HepG2 (cell line): ENCODE data around the gene LUM. TPM values are rescaled to one million over a fixed set of nuclear protein-coding genes. Genes with fewer than 3 reads are reported as not detected.

Experiments
- ATAC-seq: fragments of 200-7000 bp; cut with Tn5 transposase; 3 replicates; pipeline ENCODE4 v1.9.1; 2020; ENCODE audit warnings: mild to moderate bottlenecking, moderate library complexity
- BruUV-seq: library from RNA; stranded (reverse); fragments of 400-500 nt; replicated peaks from 2 replicates; lab custom pipeline; 2021; lab: Mats Ljungman, UMichigan
- CTCF ChIA-PET: fragments of 300-600 bp; formaldehyde crosslinking; extraction: SDS; loops from one replicate; lab custom pipeline; 2021; ENCODE audit warnings: low total read pairs, inconsistent platforms, low intra/inter-chr PET ratio; lab: Yijun Ruan, JAX
- POLR2A ChIA-PET: fragments of 350-600 bp; sonication (Branson Sonifier 250); formaldehyde crosslinking; loops from one replicate; lab custom pipeline; 2020; ENCODE audit warnings: antibody characterized with exemption, inconsistent platforms; lab: Yijun Ruan, JAX
- DNase-seq: peaks from one replicate; pipeline ENCODE4 v3.0.0-alpha.2; 2015; ENCODE audit warnings: low spot score
- FAIRE-seq: peaks from 3 replicates; lab custom pipeline; 2011; peaks lifted over from hg19 to GRCh38; lab: Jason Lieb, UNC
- H2AFZ ChIP-seq: one replicate; pipeline ENCODE4 v1.6.1; 2011; ENCODE audit warnings: low read length, inconsistent platforms
- H3K27ac ChIP-seq: fragments of 300-600 bp; 3 replicates; pipeline ENCODE4 v1.8.0; 2011; ENCODE audit warnings: mixed run types, mild to moderate bottlenecking, mixed read lengths, low read length, inconsistent platforms; ENCODE audit not compliant: insufficient read depth; ENCODE audit errors: extremely low read length
- H3K27me3 ChIP-seq, 2 experiments: fragments of 200-600 bp in 1 of 2; 2 replicates in 1 of 2; 3 replicates in 1 of 2; pipeline versions ENCODE4 v1.6.0 to v1.8.0; 2011; ENCODE audit warnings: low read length in 2 of 2, mild to moderate bottlenecking in 2 of 2, moderate library complexity in 2 of 2, inconsistent platforms in 1 of 2; ENCODE audit not compliant: insufficient read depth in 2 of 2, control insufficient read depth in 1 of 2
- H3K36me3 ChIP-seq, 2 experiments: fragments of 200-600 bp in 1 of 2; replicated peaks in 1 of 2; 2 replicates in 1 of 2; 3 replicates in 1 of 2; pipeline versions ENCODE4 v1.5.1 to v1.8.0; 2011; ENCODE audit warnings: low read length in 2 of 2, inconsistent platforms in 1 of 2; ENCODE audit not compliant: insufficient read depth in 2 of 2, control insufficient read depth in 1 of 2
- H3K4me1 ChIP-seq: 2 replicates; pipeline ENCODE4 v1.5.1; 2012; ENCODE audit warnings: low read length, inconsistent platforms; ENCODE audit not compliant: insufficient read depth
- H3K4me2 ChIP-seq: 2 replicates; pipeline ENCODE4 v1.6.0; 2011; ENCODE audit warnings: low read depth, low read length, inconsistent platforms
- H3K4me3 ChIP-seq, 3 experiments: fragments of 200-600 bp in 1 of 3; sonication (generic), shearing (Covaris generic) in 1 of 3; replicated peaks in 1 of 3; 2 replicates each; pipeline ENCODE4 v1.5.1; 2011 to 2016; ENCODE audit warnings: low read length in 3 of 3, inconsistent platforms in 2 of 3, low read depth in 2 of 3, mild to moderate bottlenecking in 2 of 3, control low read depth in 1 of 3, mixed read lengths in 1 of 3; ENCODE audit not compliant: insufficient read depth in 1 of 3
- H3K79me2 ChIP-seq: one replicate; pipeline ENCODE4 v1.6.1; 2011; ENCODE audit warnings: low read length, inconsistent platforms; ENCODE audit not compliant: insufficient read depth
- H3K9ac ChIP-seq: 2 replicates; pipeline ENCODE4 v1.6.0; 2011; ENCODE audit warnings: mild to moderate bottlenecking, low read depth, low read length, inconsistent platforms; ENCODE audit not compliant: insufficient read depth
- H3K9me3 ChIP-seq: 2 replicates; pipeline ENCODE4 v1.5.1; 2012; ENCODE audit warnings: mild to moderate bottlenecking, low read length
- H4K20me1 ChIP-seq: 2 replicates; pipeline ENCODE4 v1.6.0; 2011; ENCODE audit warnings: inconsistent platforms, mild to moderate bottlenecking, low read length, moderate library complexity; ENCODE audit not compliant: insufficient read depth
- ATF7 ChIP-seq, 2 experiments: fragments of 450-650 bp in 1 of 2; sonication (generic) in 1 of 2; formaldehyde crosslinking in 1 of 2; IDR thresholded peaks; 2 replicates each; pipeline versions ENCODE4 v1.4.0 to v1.6.1; 2016 to 2020; ENCODE audit warnings: antibody characterized with exemption in 1 of 2, mild to moderate bottlenecking in 1 of 2, missing genetic modification reagents in 1 of 2
- CBX2 ChIP-seq, 2 experiments: fragments of 200-600 bp in 1 of 2; sonication (generic); formaldehyde crosslinking in 1 of 2; IDR thresholded peaks; 2 replicates each; pipeline versions ENCODE4 v1.7.0 to v1.8.1; 2018 to 2022; ENCODE audit warnings: low read depth in 2 of 2, low read length in 1 of 2, mild to moderate bottlenecking in 1 of 2, missing genetic modification reagents in 1 of 2
- CREB1 ChIP-seq, 2 experiments: fragments of 450-650 bp in 1 of 2; IDR thresholded peaks; 2 replicates each; pipeline ENCODE4 v1.6.1; 2016 to 2017; ENCODE audit warnings: control low read depth in 1 of 2, mild to moderate bottlenecking in 1 of 2, missing compliant biosample characterization in 1 of 2, missing genetic modification characterization in 1 of 2
- FOXM1 ChIP-seq: sonication (generic); formaldehyde crosslinking; IDR thresholded peaks from 2 replicates; pipeline ENCODE4 v1.5.0; 2020; ENCODE audit warnings: missing genetic modification reagents
- FOXP1 ChIP-seq, 2 experiments: fragments of 450-650 bp in 1 of 2; IDR thresholded peaks; 2 replicates each; pipeline ENCODE4 v1.6.1; 2017 to 2018; ENCODE audit warnings: antibody characterized with exemption in 1 of 2
- POLR2G ChIP-seq: fragments of 200-400 bp; formaldehyde crosslinking; IDR thresholded peaks from 2 replicates; pipeline ENCODE4 v1.6.1; 2018; ENCODE audit warnings: mild to moderate bottlenecking, low read depth, low read length, moderate library complexity
- RORA ChIP-seq: sonication (generic); formaldehyde crosslinking; IDR thresholded peaks from 2 replicates; pipeline ENCODE4 v1.5.0; 2020; ENCODE audit warnings: mild to moderate bottlenecking, missing genetic modification reagents, moderate library complexity
- ZBTB7A ChIP-seq: sonication (generic); formaldehyde crosslinking; IDR thresholded peaks from 2 replicates; pipeline ENCODE4 v1.8.0; 2022; ENCODE audit warnings: mild to moderate bottlenecking, missing genetic modification reagents
- ZFP36L1 ChIP-seq: sonication (generic); formaldehyde crosslinking; IDR thresholded peaks from 2 replicates; pipeline ENCODE4 v1.8.0; 2022; ENCODE audit warnings: mild to moderate bottlenecking, missing genetic modification reagents, moderate library complexity
- ZFP41 ChIP-seq: sonication (generic); formaldehyde crosslinking; IDR thresholded peaks from 2 replicates; pipeline ENCODE4 v1.4.0; 2020; ENCODE audit warnings: mild to moderate bottlenecking, missing genetic modification reagents, borderline replicate concordance
- ZNF549 ChIP-seq: sonication (generic); formaldehyde crosslinking; IDR thresholded peaks from 2 replicates; pipeline ENCODE4 v1.5.0; 2020; ENCODE audit warnings: missing genetic modification reagents
- ZNF556 ChIP-seq: sonication (generic); formaldehyde crosslinking; IDR thresholded peaks from 2 replicates; pipeline ENCODE4 v1.4.0; 2020; ENCODE audit warnings: mild to moderate bottlenecking, missing genetic modification reagents, borderline replicate concordance
- ZNF768 ChIP-seq: sonication (generic); formaldehyde crosslinking; IDR thresholded peaks from 2 replicates; pipeline ENCODE4 v1.4.0; 2020; ENCODE audit warnings: missing genetic modification reagents
- WGBS: methylation state at CpG from one replicate; pipeline ENCODE4 v1.1.6; 2017; ENCODE audit warnings: low lambda C conversion rate; 5-methylcytosine and 5-hydroxymethylcytosine counted together
- in situ Hi-C: cut with HindIII; loops from 2 replicates; pipeline ENCODE4 v1.10.0; 2017; ENCODE audit warnings: low pct_unique_long_range_greater_than_20kb; ENCODE audit not compliant: extremely low pct_ligation_motif_present
- intact Hi-C: fragments of 100-400 bp; cut with micrococcal nuclease; formaldehyde crosslinking; loops from one replicate; pipeline ENCODE4 v1.10.0; 2022; ENCODE audit not compliant: unreplicated experiment
- polyA plus RNA-seq, 8 experiments: library from polyadenylated mRNA; depleted of rRNA in 3 of 8; stranded (reverse) in 7 of 8; unstranded in 1 of 8; fragments of >200 nt; fragmentation: Illumina TruSeq in 4 of 8; extraction: Trizol in 4 of 8; gene quantifications; 2 replicates each; pipeline versions ENCODE4 v1.2.1 to v1.2.3, GENCODE V29; 2011 to 2016; ENCODE audit warnings: low read depth in 4 of 8, missing spikeins in 1 of 8, mixed read lengths in 1 of 8; ENCODE audit not compliant: insufficient read depth in 1 of 8
- total RNA-seq, 5 experiments: library from RNA; depleted of rRNA; stranded (reverse); fragments of >200 nt; fragmentation: Illumina TruSeq; extraction: Trizol; gene quantifications; 2 replicates each; pipeline ENCODE4 v1.2.3, GENCODE V29; 2016; ENCODE audit warnings: low read depth in 1 of 5
- TF ChIP-seq, protein P1 (sequence below): sonication (generic); formaldehyde crosslinking; IDR thresholded peaks from 2 replicates; pipeline ENCODE4 v1.4.0; 2020; ENCODE audit warnings: missing genetic modification reagents, mild to moderate bottlenecking, borderline replicate concordance

Gene LUM
- total and polyA plus RNA-seq, 2 of the 13 experiments (the other 11 are each of a cell fraction or from before 2014, with no cell fraction given) = not detected

DNA sequence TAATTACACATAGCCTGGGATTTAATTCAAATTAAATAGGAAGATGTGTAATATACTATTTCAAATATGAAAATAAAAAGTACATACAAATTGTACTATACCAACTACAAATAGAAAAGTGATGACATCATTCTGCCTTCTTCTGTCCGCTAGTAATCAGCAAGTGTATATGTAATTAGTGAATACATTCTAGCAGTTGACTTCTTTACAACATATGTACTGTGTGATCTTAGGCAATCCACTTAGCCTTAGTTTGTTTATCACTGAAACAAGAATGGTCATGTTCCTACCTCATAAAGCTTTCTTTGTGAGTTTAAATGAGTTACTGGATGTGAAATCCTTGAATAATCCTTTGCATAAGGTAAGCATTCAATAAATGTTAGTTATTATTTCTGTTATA, 7.8 kb upstream of the LUM start:
- Histone ChIP-seq H3K27ac (no peak overlapping the region), H3K4me2 (no peak overlapping the region), H3K79me2 (no peaks in the 10 kb centered on the region), H3K4me3 (no peak overlapping the region), H3K27me3 (no peaks in the 10 kb centered on the region), H3K9ac (no peak overlapping the region), H4K20me1 (no peaks in the 10 kb centered on the region), H2AFZ (no peak overlapping the region), H3K4me1 (no peaks in the 10 kb centered on the region), H3K9me3 (no peaks in the 10 kb centered on the region), H3K36me3 (no peaks in the 10 kb centered on the region)
- TF ChIP-seq CREB1 (IDR thresholded peaks at IDR 0.05) (peak; percentile 38; the same call in 1 of the 2 replicates), CREB1 (CRISPR knock-in tag; IDR thresholded peaks at IDR 0.05) (no peak), ATF7 (IDR thresholded peaks at IDR 0.05) (peak; percentile 90), ATF7 (CRISPR knock-in tag; IDR thresholded peaks at IDR 0.05) (no peak), ZNF768 (CRISPR knock-in tag) (no peak)
- CTCF ChIA-PET = no interaction called here
- in situ Hi-C loops = no loop called here
- WGBS = 6% methylated on average over 1 of the region's 1 CpG
- POLR2A ChIA-PET = no interaction called here
- BruUV-seq = no TSS peak
- FAIRE-seq (no peak), ATAC-seq (no peak), DNase-seq (no peak)
- intact Hi-C loops = no loop called here

- no peaks in the 10 kb centered on the region for H3K4me1 ChIP-seq
- H3K36me3 ChIP-seq = no peaks in the 10 kb centered on the region
- BruUV-seq = no TSS peak
- ChIA-PET CTCF (no interaction called here), POLR2A (no interaction called here)
- no peak overlapping the region for H3K27ac ChIP-seq
- H3K4me2 ChIP-seq = no peak overlapping the region
- no peaks in the 10 kb centered on the region for H3K79me2 ChIP-seq
- 5% methylated on average over 6 of the region's 6 CpGs for WGBS
- H3K4me3 ChIP-seq = no peak overlapping the region
- intact Hi-C loops = no loop called here
- FAIRE-seq (no peak), DNase-seq (no peak), ATAC-seq (no peak)
- TF ChIP-seq ZBTB7A (CRISPR knock-in tag) = no peak
- no peak for TF ChIP-seq CBX2 (IDR thresholded peaks at IDR 0.05; ENCODE audit: low read depth, low read length)
- no peak for TF ChIP-seq CBX2 (CRISPR knock-in tag; IDR thresholded peaks at IDR 0.05; ENCODE audit: low read depth)
- no peak for TF ChIP-seq FOXP1 (IDR thresholded peaks at IDR 0.05)
- TF ChIP-seq FOXP1 (CRISPR knock-in tag; IDR thresholded peaks at IDR 0.05) = no peak
- TF ChIP-seq, protein P1, sequence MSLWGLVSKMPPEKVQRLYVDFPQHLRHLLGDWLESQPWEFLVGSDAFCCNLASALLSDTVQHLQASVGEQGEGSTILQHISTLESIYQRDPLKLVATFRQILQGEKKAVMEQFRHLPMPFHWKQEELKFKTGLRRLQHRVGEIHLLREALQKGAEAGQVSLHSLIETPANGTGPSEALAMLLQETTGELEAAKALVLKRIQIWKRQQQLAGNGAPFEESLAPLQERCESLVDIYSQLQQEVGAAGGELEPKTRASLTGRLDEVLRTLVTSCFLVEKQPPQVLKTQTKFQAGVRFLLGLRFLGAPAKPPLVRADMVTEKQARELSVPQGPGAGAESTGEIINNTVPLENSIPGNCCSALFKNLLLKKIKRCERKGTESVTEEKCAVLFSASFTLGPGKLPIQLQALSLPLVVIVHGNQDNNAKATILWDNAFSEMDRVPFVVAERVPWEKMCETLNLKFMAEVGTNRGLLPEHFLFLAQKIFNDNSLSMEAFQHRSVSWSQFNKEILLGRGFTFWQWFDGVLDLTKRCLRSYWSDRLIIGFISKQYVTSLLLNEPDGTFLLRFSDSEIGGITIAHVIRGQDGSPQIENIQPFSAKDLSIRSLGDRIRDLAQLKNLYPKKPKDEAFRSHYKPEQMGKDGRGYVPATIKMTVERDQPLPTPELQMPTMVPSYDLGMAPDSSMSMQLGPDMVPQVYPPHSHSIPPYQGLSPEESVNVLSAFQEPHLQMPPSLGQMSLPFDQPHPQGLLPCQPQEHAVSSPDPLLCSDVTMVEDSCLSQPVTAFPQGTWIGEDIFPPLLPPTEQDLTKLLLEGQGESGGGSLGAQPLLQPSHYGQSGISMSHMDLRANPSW (CRISPR knock-in tag) = no peak
- no peak for TF ChIP-seq ZFP41
- TF ChIP-seq POLR2G = no peak
- no peak for TF ChIP-seq ZNF556 (CRISPR knock-in tag)
- TF ChIP-seq ZFP36L1 (CRISPR knock-in tag) = no peak
- no peak for TF ChIP-seq RORA (CRISPR knock-in tag)
- TF ChIP-seq FOXM1 (CRISPR knock-in tag) = no peak
- TF ChIP-seq ZNF549 (CRISPR knock-in tag) = no peak
- H2AFZ ChIP-seq = no peak overlapping the region
- in situ Hi-C loops = no loop called here
- H4K20me1 ChIP-seq = no peaks in the 10 kb centered on the region
- H3K9ac ChIP-seq = no peak overlapping the region
- no peaks in the 10 kb centered on the region for H3K9me3 ChIP-seq
- no peaks in the 10 kb centered on the region for H3K27me3 ChIP-seq
Measured at GRCh38 chr12:91113621-91114020, 2.3 kb upstream of the LUM start.
